Nephron progenitor cell (in vitro differentiated cells): ENCODE measurements around the gene PIWIL4.

ENCODE experiments used
- DNase-seq: peaks from one replicate; pipeline ENCODE4 v3.0.0; 2021
- H3K27ac Mint-ChIP-seq: 2 replicates; pipeline ENCODE4 v1.8.0; 2021; ENCODE audit warnings: mild to moderate bottlenecking, moderate library complexity, mixed read lengths
- H3K27me3 Mint-ChIP-seq: 2 replicates; pipeline ENCODE4 v1.8.0; 2021; ENCODE audit warnings: mild to moderate bottlenecking, low read depth, mixed read lengths; ENCODE audit not compliant: poor library complexity
- H3K36me3 Mint-ChIP-seq: 2 replicates; pipeline ENCODE4 v1.8.0; 2021; ENCODE audit warnings: low read depth, mixed read lengths
- H3K4me1 Mint-ChIP-seq: 2 replicates; pipeline ENCODE4 v1.8.0; 2021; ENCODE audit warnings: mixed read lengths
- H3K4me3 Mint-ChIP-seq: 2 replicates; pipeline ENCODE4 v1.8.0; 2021; ENCODE audit warnings: mild to moderate bottlenecking, moderate library complexity, mixed read lengths
- H3K9me3 Mint-ChIP-seq: 2 replicates; pipeline ENCODE4 v1.8.0; 2021; ENCODE audit warnings: mild to moderate bottlenecking, moderate library complexity, mixed read lengths
- CTCF ChIP-seq: fragments of 200-600 bp; sonication (generic); IDR thresholded peaks from 2 replicates; pipeline ENCODE4 v1.5.0; 2021; ENCODE audit warnings: antibody characterized with exemption

PIWIL4 gene

GRCh38 chr11:94666792-94667721 is 99.9 kb downstream of the PIWIL4 start:
- H3K27me3 Mint-ChIP-seq, result no peaks in the 10 kb centered on the region
- no peak for DNase-seq
- H3K9me3 Mint-ChIP-seq, result peaks cover 8% of the 10 kb centered on the region
- no peak overlapping the region for H3K4me3 Mint-ChIP-seq
- H3K36me3 Mint-ChIP-seq, result no peaks in the 10 kb centered on the region
- H3K4me1 Mint-ChIP-seq, result peaks cover 34% of the 10 kb centered on the region
- no peak overlapping the region for H3K27ac Mint-ChIP-seq
- no peak for TF ChIP-seq CTCF

DNA sequence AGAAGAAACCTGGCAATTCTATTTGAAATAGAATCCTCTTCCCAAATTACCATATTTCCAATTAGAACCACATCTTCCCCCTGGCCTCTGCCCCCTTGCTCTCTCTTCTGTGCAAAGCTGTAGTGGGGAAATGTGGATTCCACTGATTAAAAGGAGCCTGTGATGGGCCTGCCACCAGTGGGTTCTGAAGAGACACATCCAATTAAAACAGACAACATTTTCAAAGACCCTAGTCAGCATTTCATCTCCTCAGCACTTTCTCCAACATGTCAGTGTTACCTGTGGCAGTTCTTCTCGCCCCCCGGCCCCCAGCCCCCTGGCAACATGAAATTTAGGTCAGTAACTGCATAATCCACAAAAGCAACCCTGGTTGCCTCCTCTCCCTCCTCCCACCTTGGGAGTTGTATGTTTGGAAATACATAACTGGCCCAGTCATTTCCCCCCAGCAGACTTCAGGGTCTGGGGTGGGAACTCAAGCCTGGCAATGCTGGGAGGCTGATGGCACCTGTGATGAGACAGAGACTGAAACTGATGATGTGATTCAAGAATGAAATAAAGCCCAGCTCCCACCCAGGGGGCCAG is 101.1 kb downstream of the PIWIL4 start:
- H3K4me3 Mint-ChIP-seq, result no peak overlapping the region
- no peaks in the 10 kb centered on the region for H3K36me3 Mint-ChIP-seq
- peaks cover 5% of the 10 kb centered on the region for H3K9me3 Mint-ChIP-seq
- no peak for DNase-seq
- H3K27me3 Mint-ChIP-seq, result no peaks in the 10 kb centered on the region
- no peak for TF ChIP-seq CTCF
- peak overlapping the region; percentile 64 for H3K27ac Mint-ChIP-seq
- H3K4me1 Mint-ChIP-seq, result peaks cover 34% of the 10 kb centered on the region

DNA sequence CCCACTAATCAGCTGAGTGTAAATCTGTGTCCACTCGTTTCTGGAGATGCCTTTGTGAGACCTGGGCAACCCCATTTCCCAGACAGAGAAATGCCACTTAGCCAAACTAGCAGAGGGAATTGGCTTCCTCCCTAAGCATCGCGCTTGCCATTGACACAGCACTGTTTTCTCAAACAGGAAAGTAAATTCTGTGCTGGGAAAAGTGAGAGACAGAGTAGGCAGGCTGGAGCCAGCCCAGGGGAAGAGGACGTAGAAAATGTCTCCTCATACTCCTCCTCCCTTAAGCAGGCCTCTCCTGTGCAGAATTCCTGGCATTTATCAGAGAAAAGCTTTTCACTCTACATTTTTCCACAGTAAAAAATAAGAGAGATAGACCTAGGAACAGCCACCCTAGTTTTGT is 101.9 kb downstream of the PIWIL4 start:
- Mint-ChIP-seq H3K9me3 (peaks cover 4% of the 10 kb centered on the region), H3K36me3 (no peaks in the 10 kb centered on the region), H3K27ac (no peak overlapping the region), H3K27me3 (no peaks in the 10 kb centered on the region), H3K4me1 (peaks cover 34% of the 10 kb centered on the region), H3K4me3 (no peak overlapping the region)
- TF ChIP-seq CTCF, result no peak
- no peak for DNase-seq
